SU-DHL-6 (cell line): ENCODE measurements around the gene XRN2.

ENCODE experiments used
- H2AFZ ChIP-seq: fragments of 200-600 bp; sonication (generic); 2 replicates; pipeline ENCODE4 v1.6.1; 2014; ENCODE audit warnings: low read depth, mild to moderate bottlenecking, moderate library complexity, mixed read lengths, antibody characterized with exemption, low read length; ENCODE audit not compliant: severe bottlenecking
- H3F3A ChIP-seq: fragments of 200-600 bp; shearing (Covaris generic); 2 replicates; pipeline ENCODE4 v1.6.0; 2016; ENCODE audit warnings: antibody characterized with exemption, mild to moderate bottlenecking; ENCODE audit not compliant: insufficient read depth
- H3K27ac ChIP-seq: fragments of 200-600 bp; sonication (generic); 2 replicates; pipeline ENCODE4 v1.5.1; 2016; ENCODE audit warnings: low read depth, mild to moderate bottlenecking, low read length, moderate library complexity, mixed read lengths
- H3K27me3 ChIP-seq: fragments of 200-600 bp; sonication (generic), shearing (Covaris generic); 2 replicates; pipeline ENCODE4 v1.6.0; 2014; ENCODE audit warnings: mild to moderate bottlenecking, low read length
- H3K36me3 ChIP-seq: fragments of 200-600 bp; sonication (generic); 2 replicates; pipeline ENCODE4 v1.6.1; 2014; ENCODE audit warnings: mild to moderate bottlenecking, low read length, mixed read lengths
- H3K4me2 ChIP-seq: fragments of 300-600, 200-600 bp; shearing (Covaris generic), sonication (generic); 2 replicates; pipeline ENCODE4 v1.6.0; 2014; ENCODE audit warnings: low read length, low read depth, mild to moderate bottlenecking; ENCODE audit not compliant: poor library complexity, severe bottlenecking
- H3K4me3 ChIP-seq: fragments of 200-600 bp; sonication (generic); 2 replicates; pipeline ENCODE4 v1.5.1; 2014; ENCODE audit warnings: antibody characterized with exemption, low read length, mild to moderate bottlenecking, mixed read lengths; ENCODE audit not compliant: insufficient read depth, poor library complexity, severe bottlenecking
- H3K79me2 ChIP-seq: fragments of 200-600 bp; sonication (generic); 2 replicates; pipeline ENCODE4 v1.6.1; 2014; ENCODE audit warnings: mild to moderate bottlenecking, low read length, moderate library complexity; ENCODE audit not compliant: insufficient read depth
- H3K9ac ChIP-seq: fragments of 200-600 bp; sonication (generic); 2 replicates; pipeline ENCODE4 v1.7.0; 2014; ENCODE audit warnings: mild to moderate bottlenecking, low read length
- H3K9me2 ChIP-seq: fragments of 200-600 bp; sonication (generic); replicated peaks from 2 replicates; pipeline ENCODE4 v1.6.1; 2014; ENCODE audit warnings: low read length; ENCODE audit not compliant: insufficient read depth
- H3K9me3 ChIP-seq: fragments of 200-600 bp; sonication (generic); 2 replicates; pipeline ENCODE4 v1.6.1; 2014; ENCODE audit warnings: low read length, mixed read lengths; ENCODE audit not compliant: insufficient read depth
- H4K20me1 ChIP-seq: fragments of 200-600 bp; sonication (generic); 2 replicates; pipeline ENCODE4 v1.6.1; 2014; ENCODE audit warnings: low read depth, mild to moderate bottlenecking, antibody characterized with exemption, low read length, moderate library complexity, mixed read lengths
- CTCF ChIP-seq: fragments of 200-600 bp; sonication (generic); IDR thresholded peaks from one replicate; pipeline ENCODE4 v1.5.1; 2017; ENCODE audit warnings: antibody characterized with exemption, mild to moderate bottlenecking, low read length, moderate library complexity; ENCODE audit not compliant: insufficient read depth, poor library complexity, severe bottlenecking
- EZH2phosphoT487 ChIP-seq: fragments of 200-600 bp; sonication (generic), shearing (Covaris generic); conservative IDR thresholded peaks from 2 replicates; pipeline ENCODE4 v1.6.1; 2018; ENCODE audit warnings: mild to moderate bottlenecking, antibody characterized with exemption, low read length, moderate library complexity, mixed read lengths

The XRN2 gene

GRCh38 chr20:21377701-21378100, 74.6 kb downstream of the XRN2 start:
- no peaks in the 10 kb centered on the region; the same call in 1 of the 2 replicates for H4K20me1 ChIP-seq

GRCh38 chr20:21378259-21378658, 75.1 kb downstream of the XRN2 start:
- Histone ChIP-seq H3K9me3 (no peaks in the 10 kb centered on the region), H3K79me2 (peaks cover 12% of the 10 kb centered on the region; the same call in 1 of the 2 replicates)

More at GRCh38 chr20:21377701-21378100, 74.6 kb downstream of the XRN2 start:
- no peaks in the 10 kb centered on the region for H3F3A ChIP-seq
- no peak overlapping the region for H3K27ac ChIP-seq
- no peak for TF ChIP-seq CTCF
- TF ChIP-seq EZH2phosphoT487: no peak
- H3K36me3 ChIP-seq: peaks cover 16% of the 10 kb centered on the region; the same call in 1 of the 2 replicates
- no peaks in the 10 kb centered on the region for H3K9me3 ChIP-seq
- H3K9me2 ChIP-seq: no peaks in the 10 kb centered on the region
- no peak overlapping the region for H3K9ac ChIP-seq
- no peak overlapping the region for H2AFZ ChIP-seq
- no peaks in the 10 kb centered on the region for H3K27me3 ChIP-seq
- no peak overlapping the region for H3K4me2 ChIP-seq
- peaks cover 12% of the 10 kb centered on the region; the same call in 1 of the 2 replicates for H3K79me2 ChIP-seq
- H3K4me3 ChIP-seq: no peak overlapping the region

GRCh38 chr20:21380711-21381110, 77.6 kb downstream of the XRN2 start:
- Histone ChIP-seq H3K36me3 (peaks cover 14% of the 10 kb centered on the region; the same call in 1 of the 2 replicates), H3K79me2 (peaks cover 6% of the 10 kb centered on the region; the same call in 1 of the 2 replicates), H3K27me3 (no peaks in the 10 kb centered on the region)

More at GRCh38 chr20:21378259-21378658, 75.1 kb downstream of the XRN2 start:
- H3K36me3 ChIP-seq: peaks cover 18% of the 10 kb centered on the region; the same call in 1 of the 2 replicates
- H3K9me2 ChIP-seq: no peaks in the 10 kb centered on the region
- H3K4me3 ChIP-seq: no peak overlapping the region
- no peak overlapping the region for H3K27ac ChIP-seq
- no peak overlapping the region for H2AFZ ChIP-seq
- no peaks in the 10 kb centered on the region for H3K27me3 ChIP-seq
- H3F3A ChIP-seq: no peaks in the 10 kb centered on the region
- no peak overlapping the region for H3K4me2 ChIP-seq
- no peaks in the 10 kb centered on the region; the same call in 1 of the 2 replicates for H4K20me1 ChIP-seq
- no peak for TF ChIP-seq EZH2phosphoT487
- TF ChIP-seq CTCF: no peak
- no peak overlapping the region for H3K9ac ChIP-seq

More at GRCh38 chr20:21380711-21381110, 77.6 kb downstream of the XRN2 start:
- no peak overlapping the region for H2AFZ ChIP-seq
- H3K9ac ChIP-seq: no peak overlapping the region
- no peak overlapping the region for H3K4me3 ChIP-seq
- H3F3A ChIP-seq: no peaks in the 10 kb centered on the region
- no peaks in the 10 kb centered on the region for H3K9me2 ChIP-seq
- H3K9me3 ChIP-seq: no peaks in the 10 kb centered on the region
- no peaks in the 10 kb centered on the region; the same call in 1 of the 2 replicates for H4K20me1 ChIP-seq
- H3K27ac ChIP-seq: no peak overlapping the region
- H3K4me2 ChIP-seq: no peak overlapping the region
- no peak for TF ChIP-seq CTCF
- no peak for TF ChIP-seq EZH2phosphoT487
